GM18873 (cell line): ENCODE measurements around the gene FBXL13.
"Not testable (repeated sequence)": the region's sequence is repeated elsewhere in the genome, so short reads cannot be mapped to it uniquely, and the experiment has no call there.

ENCODE experiments used
- ATAC-seq: cut with Tn5 transposase; IDR thresholded peaks from one replicate; pipeline ENCODE4 v1.9.1; 2021; ENCODE audit warnings: mild to moderate bottlenecking, moderate library complexity, moderate number of reproducible peaks; ENCODE audit not compliant: unreplicated experiment, low FRiP score

FBXL13 gene

GRCh38 chr7:102873470-102874165 lies 201.0 kb downstream of the FBXL13 start:
- ATAC-seq, result peak; percentile 31

GRCh38 chr7:102872460-102872859 lies 202.1 kb downstream of the FBXL13 start:
- ATAC-seq, result no peak

DNA sequence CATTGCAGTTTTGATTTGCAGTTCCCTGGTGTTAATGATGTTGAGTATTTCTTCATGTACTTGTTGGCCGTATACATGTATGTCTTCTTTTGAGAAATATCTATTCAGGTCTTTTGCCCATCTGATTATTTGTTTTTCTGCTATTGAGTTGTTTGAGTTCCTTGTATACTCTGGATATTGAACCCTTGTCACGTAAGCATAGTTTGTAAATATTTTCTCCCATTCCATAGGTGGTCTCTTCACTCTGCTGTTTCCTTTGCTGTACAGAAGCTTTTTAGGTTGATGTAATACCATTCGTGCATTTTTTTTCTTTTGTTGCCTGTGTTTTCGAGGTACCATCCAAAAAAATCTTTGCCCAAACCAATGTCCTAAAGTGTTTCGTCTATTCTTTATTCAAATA lies 205.4 kb downstream of the FBXL13 start:
- no peak for ATAC-seq

- no peak for ATAC-seq
Measured at GRCh38 chr7:102866535-102867215, 207.9 kb downstream of the FBXL13 start.

DNA sequence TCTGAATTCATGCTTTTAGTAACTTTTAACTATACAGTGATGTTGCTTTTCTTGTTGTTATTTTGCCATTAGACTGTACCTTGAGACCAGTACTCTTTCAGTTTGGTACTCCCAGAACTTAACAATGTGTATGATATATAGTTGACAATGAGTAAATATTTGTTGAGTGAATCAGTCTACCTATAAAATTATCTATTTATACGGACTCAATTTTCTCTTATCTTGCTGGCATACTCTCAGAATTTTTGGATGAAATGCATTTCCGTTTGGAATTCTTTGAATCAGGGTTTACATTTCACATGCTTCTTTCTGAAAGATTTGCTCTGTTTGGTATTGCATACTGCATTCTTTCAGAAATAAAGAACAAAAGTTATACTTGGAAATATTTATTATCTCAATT lies 209.6 kb downstream of the FBXL13 start:
- no peak for ATAC-seq

GRCh38 chr7:102860351-102860811 lies 214.2 kb downstream of the FBXL13 start:
- ATAC-seq, result no peak

DNA sequence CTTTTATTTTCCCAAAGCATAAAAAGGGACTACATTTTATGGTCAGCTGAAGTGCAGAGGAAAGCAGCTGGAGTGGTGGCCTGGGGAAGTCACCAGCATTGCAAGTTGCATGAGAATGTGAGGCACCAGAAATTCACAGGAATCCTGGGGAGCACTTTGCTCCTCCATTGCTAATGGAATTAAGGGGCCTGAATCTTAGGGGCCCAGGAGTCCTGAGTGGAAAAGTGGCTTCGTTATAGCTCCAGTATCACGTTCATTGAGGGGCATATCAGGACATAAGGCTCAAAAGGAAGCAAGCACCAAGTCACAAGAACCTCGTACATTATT lies 214.8 kb downstream of the FBXL13 start:
- ATAC-seq, result no peak

- ATAC-seq, result no peak
Measured at GRCh38 chr7:102859084-102859798, 215.4 kb downstream of the FBXL13 start.

GRCh38 chr7:102856036-102856435 lies 218.6 kb downstream of the FBXL13 start:
- ATAC-seq, result no peak

- no peak for ATAC-seq
Measured at GRCh38 chr7:102849538-102849937, 225.1 kb downstream of the FBXL13 start.

DNA sequence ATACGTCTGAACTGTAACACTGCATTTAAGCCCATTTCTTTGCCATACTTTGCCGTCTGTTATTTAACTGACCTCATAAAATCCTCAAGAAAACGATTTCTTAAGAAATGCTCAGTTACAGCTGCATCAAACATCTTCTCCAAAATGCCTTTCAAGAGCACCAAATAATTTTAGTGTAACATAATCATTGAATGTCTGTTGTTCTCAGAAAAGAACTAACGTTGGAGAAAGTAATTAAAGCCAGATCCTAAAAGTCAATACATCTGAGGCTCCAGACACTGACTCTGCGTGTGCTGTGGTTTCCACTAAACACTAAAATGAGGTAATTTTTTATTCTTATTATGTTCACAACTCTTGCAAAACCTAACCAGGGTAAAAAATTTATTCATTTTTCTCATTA lies 225.5 kb downstream of the FBXL13 start:
- no peak for ATAC-seq

- no peak for ATAC-seq
Measured at GRCh38 chr7:102845346-102845745, 229.2 kb downstream of the FBXL13 start.

- ATAC-seq, result peak; percentile 86
Measured at GRCh38 chr7:102843850-102844249, 230.7 kb downstream of the FBXL13 start.

- ATAC-seq, result no peak
Measured at GRCh38 chr7:102842284-102842683, 232.3 kb downstream of the FBXL13 start.

DNA sequence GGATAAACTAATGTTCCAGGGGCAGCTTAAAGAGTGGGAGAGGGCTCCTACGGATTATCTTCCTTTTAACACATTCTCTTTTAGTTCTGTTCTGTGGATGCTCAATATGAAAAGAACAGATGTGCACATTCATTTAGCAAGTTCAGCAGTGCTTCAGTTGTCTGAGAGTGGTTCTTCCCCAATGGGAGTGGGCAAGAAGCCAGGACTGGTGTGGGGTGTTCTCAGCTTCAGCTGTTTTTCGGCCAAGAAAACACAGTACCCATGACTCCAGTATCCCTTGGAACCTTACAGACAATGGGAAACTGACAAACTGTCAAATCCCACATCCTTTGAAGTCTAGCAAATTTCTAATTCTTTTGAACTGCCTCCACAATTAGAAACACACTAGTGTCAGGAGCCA lies 233.3 kb downstream of the FBXL13 start:
- ATAC-seq, result no peak

DNA sequence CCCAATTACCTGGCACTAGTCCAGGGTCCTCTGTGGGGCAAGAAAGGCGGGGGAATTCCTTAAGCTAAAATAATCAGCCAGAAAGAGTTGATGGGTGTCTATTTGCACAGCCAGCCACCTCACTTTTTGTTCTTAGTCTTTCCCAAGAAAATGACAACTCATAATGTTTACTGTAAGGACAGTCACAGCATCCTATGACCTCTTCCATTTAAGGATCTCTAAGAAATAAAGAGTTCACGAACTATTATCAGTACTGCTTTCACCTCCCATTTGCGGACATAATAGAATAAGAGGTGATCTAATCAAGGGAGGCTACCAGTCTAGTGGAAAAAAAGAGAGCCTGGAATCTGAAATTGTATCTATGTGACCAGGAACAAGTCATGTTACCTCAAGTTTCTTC lies 234.2 kb downstream of the FBXL13 start:
- no peak for ATAC-seq

DNA sequence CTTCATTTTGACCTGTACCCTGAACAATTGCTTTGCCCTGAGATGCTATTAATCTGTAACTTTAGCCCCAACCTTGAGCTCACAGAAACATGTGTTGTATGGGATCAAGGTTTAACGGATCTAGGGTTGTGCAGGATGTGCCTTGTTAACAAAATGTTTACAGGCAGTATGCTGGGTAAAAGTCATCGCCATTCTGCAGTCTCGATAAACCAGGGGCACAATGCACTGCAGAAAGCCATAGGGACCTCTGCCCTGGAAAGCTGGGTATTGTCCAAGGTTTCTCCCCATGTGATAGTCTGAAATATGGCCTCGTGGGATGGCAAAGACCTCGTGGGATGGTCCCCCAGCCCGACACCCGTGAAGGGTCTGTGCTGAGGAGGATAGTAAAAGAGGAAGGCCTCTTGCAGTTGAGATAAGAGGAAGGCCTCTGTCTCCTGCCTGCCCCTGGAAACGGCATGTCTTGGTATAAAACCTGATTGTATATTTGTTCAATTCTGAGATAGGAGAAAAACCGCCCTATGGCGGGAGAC lies 236.0 kb downstream of the FBXL13 start:
- ATAC-seq, result not testable (repeated sequence)

DNA sequence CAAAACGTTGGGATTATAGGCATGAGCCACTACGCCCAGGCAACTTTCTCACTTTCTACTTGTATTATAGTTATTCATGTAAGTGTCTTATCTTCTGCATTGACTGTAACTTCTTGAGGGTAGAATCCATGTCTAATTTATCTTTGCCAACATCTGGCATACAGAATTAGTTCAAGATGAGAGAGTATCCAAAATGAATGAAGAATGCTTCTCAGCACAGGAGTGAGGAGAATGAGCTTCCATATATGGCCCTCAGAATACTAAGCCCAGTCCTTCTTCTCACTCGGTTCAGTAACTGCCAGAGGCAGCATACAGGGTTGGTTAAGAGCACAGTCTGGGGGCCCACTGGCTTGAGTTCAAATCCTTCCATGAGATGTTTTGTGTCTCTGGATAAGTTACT lies 236.8 kb downstream of the FBXL13 start:
- no peak for ATAC-seq

GRCh38 chr7:102836977-102837376 lies 237.6 kb downstream of the FBXL13 start:
- no peak for ATAC-seq

DNA sequence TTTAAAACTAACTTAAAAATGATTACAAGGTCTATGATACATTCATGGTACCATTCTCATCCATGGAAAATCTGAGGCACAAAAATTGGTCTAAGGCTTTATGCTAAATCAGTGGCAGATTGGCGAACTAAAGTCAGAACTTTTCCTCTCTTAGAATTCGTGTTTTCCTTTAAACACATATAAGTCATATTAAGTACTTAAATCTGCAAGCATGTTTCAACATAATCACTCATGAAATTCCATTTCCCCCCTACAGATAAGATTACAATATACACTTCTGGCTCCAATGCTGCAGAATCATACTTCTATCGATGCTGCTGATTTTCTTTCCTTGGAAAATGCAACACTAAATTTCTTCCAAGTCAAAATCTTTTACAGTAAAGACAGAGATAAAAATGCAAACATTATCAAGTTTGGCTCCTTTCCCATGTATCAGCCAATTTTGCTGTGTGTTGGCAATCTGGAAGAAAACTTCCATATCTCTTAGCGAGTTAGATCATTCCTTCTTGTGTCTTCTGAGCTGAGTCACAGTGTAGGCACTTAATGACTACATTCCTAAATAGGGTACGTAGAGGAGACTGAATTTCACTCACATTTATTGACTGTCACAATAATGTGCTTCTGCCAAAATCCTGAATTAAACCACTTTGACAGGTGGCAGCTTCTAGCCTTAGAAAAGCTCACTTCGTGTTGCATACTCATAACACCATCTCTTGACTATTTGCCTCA lies 238.2 kb downstream of the FBXL13 start:
- no peak for ATAC-seq

GRCh38 chr7:102834999-102835398 lies 239.6 kb downstream of the FBXL13 start:
- peak; percentile 90 for ATAC-seq
